Fibroblast of the aortic adventitia (primary cell): ENCODE data around the gene ANKRD31. TPM values are rescaled to one million over a fixed set of nuclear protein-coding genes. Genes with fewer than 3 reads are reported as not detected.
"Not testable (repeated sequence)": the region's sequence is repeated elsewhere in the genome, so short reads cannot be mapped to it uniquely, and the experiment has no call there.

Experiments
- DNase-seq: peaks from one replicate; pipeline ENCODE4 v3.0.0-alpha.2; 2010; ENCODE audit warnings: low read depth
- H3K4me3 ChIP-seq: 2 replicates; pipeline ENCODE4 v1.5.1; 2011; ENCODE audit warnings: low read depth, mild to moderate bottlenecking, control low read depth, low read length, moderate library complexity
- total RNA-seq: library from RNA; depleted of rRNA; stranded (reverse); fragments of >200 nt; gene quantifications from 2 replicates; pipeline ENCODE4 v1.2.3, GENCODE V29; 2012; ENCODE audit warnings: low replicate concordance
- TF ChIP-seq, protein P1 (sequence below): IDR thresholded peaks from 2 replicates; pipeline ENCODE4 v1.5.1; 2011; ENCODE audit warnings: mild to moderate bottlenecking, low read length, control low read depth, inconsistent platforms; ENCODE audit not compliant: insufficient read depth

The ANKRD31 gene
- total RNA-seq, 1 donor, result 0.18 TPM

GRCh38 chr5:75189353-75189752, 47.3 kb downstream of the ANKRD31 start:
- no peak for DNase-seq
- TF ChIP-seq, protein P1, sequence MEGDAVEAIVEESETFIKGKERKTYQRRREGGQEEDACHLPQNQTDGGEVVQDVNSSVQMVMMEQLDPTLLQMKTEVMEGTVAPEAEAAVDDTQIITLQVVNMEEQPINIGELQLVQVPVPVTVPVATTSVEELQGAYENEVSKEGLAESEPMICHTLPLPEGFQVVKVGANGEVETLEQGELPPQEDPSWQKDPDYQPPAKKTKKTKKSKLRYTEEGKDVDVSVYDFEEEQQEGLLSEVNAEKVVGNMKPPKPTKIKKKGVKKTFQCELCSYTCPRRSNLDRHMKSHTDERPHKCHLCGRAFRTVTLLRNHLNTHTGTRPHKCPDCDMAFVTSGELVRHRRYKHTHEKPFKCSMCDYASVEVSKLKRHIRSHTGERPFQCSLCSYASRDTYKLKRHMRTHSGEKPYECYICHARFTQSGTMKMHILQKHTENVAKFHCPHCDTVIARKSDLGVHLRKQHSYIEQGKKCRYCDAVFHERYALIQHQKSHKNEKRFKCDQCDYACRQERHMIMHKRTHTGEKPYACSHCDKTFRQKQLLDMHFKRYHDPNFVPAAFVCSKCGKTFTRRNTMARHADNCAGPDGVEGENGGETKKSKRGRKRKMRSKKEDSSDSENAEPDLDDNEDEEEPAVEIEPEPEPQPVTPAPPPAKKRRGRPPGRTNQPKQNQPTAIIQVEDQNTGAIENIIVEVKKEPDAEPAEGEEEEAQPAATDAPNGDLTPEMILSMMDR, result no peak
- H3K4me3 ChIP-seq, result no peak overlapping the region

DNA sequence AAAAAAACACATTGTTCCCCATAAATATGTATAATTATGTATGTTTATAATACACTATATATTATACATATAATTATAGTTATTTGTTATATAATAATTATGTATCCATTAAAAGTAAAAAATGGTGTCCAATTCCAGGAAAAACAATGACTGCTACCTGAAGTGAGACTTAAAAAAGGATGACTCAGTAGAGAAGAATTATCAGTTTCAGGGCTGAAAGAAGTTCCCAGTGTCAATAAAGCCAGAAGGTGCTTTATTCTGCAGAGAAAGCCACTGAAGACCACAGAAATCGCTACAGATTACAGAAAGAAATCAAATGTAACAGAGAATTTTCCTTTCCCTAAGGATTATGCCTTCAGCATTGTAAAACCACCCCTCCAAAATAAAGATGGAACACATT, 50.9 kb downstream of the ANKRD31 start:
- DNase-seq, result no peak
- TF ChIP-seq, protein P1, result no peak
- no peak overlapping the region for H3K4me3 ChIP-seq

GRCh38 chr5:75176009-75176408, 60.7 kb downstream of the ANKRD31 start:
- DNase-seq, H3K4me3 ChIP-seq: not testable (repeated sequence)

GRCh38 chr5:75174872-75175271, 61.8 kb downstream of the ANKRD31 start:
- H3K4me3 ChIP-seq, DNase-seq: not testable (repeated sequence)

- no peak overlapping the region for H3K4me3 ChIP-seq
- peak; percentile 2 for DNase-seq
These were observed 67.2 kb downstream of the ANKRD31 start for GRCh38 chr5:75169516-75169915.

DNA sequence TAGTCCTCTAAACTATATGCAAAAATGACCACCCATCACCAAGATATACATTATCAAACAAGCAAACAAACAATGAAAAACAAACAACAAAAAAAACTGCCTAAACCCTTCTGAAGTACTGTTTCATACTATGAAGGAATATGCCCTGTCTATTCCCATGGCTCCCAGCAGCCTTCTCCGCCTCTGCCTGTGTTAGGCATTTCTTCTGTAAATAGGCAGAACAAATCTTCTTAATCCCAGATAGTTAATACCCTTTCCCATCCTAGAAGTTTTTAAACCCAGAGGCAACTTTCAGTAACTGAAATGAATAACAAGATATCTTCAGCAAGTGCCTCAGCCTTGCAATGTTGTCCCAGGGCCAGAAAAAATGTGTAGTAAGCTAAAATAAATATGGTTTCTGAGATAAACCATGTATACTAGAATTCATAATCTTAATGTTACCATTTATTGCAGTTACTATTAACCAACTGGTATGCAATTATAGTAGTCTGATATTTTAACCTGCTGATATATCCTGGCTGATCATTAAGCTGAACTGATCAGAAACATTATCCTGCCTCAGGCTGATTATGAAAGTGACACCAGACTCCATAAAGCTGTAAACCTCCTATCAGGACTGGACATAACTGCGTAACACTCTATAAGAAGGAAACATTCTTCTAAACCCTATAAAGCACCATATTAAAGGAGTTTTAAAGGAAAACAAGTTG, 68.5 kb downstream of the ANKRD31 start:
- H3K4me3 ChIP-seq, result no peak overlapping the region
- TF ChIP-seq, protein P1, result no peak
- no peak for DNase-seq

More at GRCh38 chr5:75169516-75169915, 67.2 kb downstream of the ANKRD31 start:
- TF ChIP-seq, protein P1, result no peak

GRCh38 chr5:75167345-75167744, 69.3 kb downstream of the ANKRD31 start:
- H3K4me3 ChIP-seq, result no peak overlapping the region
- TF ChIP-seq, protein P1, result peak; percentile 23
- DNase-seq, result no peak

- H3K4me3 ChIP-seq, DNase-seq: not testable (repeated sequence)
These were observed 75.2 kb downstream of the ANKRD31 start for GRCh38 chr5:75161508-75161907.
